CD4-positive, alpha-beta T cell treated with Interferon alpha-2 for 1 hour (primary cell): ENCODE results near the gene ZNF774.
A peak's percentile ranks its signal among the peaks of the same experiment; 100 is the strongest.
"Not testable (repeated sequence)": the region's sequence is repeated elsewhere in the genome, so short reads cannot be mapped to it uniquely, and the experiment has no call there.

Experiments used
- DNase-seq, 2 donors: peaks; one replicate each; pipeline ENCODE4 v3.0.0-alpha.2; 2020 to 2022

ZNF774 gene

GRCh38 chr15:90393040-90393439 lies 41.0 kb downstream of the ZNF774 start:
- no peak for DNase-seq

- no peak for DNase-seq
Observed at GRCh38 chr15:90394074-90394473, 42.0 kb downstream of the ZNF774 start.

- DNase-seq, result no peak
Observed at GRCh38 chr15:90394748-90395442, 42.8 kb downstream of the ZNF774 start.

GRCh38 chr15:90396321-90396720 lies 44.2 kb downstream of the ZNF774 start:
- DNase-seq, result no peak

DNA sequence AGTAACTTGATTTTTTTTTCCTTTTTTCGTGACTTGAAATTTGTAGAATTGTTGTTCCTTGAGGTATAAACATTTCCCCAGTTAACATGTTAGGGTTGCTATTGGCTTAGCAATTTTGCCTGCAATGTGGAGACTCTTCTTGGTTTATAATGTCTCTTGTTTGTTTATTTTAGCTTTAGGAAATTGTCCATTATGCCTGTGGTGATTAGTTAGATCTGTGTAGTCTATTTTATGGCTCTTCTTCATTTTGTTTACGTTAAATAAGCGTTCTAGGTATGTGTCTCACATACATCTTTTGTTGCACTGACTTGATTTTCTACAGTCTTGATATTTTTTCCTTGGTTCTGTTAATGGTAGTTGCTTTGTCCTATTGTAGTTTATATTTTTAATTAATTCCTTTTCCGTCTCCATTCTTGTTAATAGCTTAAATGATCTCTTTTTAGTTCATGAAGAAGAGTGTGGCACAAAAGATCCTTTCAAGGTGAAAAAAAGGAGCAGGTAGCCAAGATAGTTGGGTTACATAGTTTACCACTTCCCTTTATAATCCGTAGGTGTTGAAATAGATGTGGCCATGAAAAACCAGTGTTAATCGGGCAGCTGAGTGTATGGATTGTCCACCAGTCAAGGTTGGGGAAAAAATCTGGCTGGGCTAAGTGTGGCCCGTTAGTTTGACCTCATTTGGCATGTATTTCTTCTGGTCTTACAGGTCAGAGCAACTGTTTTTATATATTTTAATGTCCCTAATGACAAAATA lies 48.1 kb downstream of the ZNF774 start:
- peak in 1 of 2 donors; percentile 51 for DNase-seq

GRCh38 chr15:90400759-90401314 lies 48.8 kb downstream of the ZNF774 start:
- peak; percentile 85 to 91 for DNase-seq

DNA sequence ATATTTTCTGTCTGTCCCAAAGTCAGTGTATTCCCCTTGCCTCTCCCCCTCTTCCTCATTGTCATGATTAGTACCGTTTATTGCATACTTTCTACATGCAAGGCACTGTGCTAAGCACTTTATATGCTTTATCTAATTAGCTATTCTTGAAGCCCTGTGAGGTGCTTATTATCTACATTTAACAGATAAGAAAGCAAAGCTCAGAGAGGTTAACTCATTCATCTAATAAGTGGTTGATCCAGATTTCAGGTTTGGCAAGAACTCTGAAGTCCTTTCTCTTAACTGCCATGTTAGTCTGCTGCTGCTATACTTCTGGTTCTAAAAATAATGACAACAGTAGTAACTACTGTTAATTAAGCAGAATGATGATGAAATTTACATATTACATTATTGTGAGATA lies 49.4 kb downstream of the ZNF774 start:
- no peak for DNase-seq

DNA sequence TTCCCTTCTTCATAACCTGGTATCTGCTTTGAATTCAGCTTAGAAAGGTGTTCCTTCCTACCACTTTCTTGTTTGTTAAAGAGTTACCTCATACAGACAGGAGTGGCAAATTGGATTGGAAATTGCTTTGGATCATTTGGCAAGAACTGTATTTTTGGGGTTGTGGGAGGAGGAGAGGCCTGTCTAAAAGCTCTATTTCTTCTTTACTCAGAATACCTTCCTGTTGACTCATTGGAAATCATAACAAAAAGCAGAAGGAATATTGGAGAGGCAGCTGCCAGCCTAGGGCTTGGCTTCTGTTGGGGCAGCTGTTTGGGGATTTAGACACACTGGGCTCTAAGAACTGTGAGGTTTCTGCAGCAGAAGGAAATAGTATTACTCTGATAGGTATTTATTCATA lies 50.1 kb downstream of the ZNF774 start:
- DNase-seq, result peak in 1 of 2 donors; percentile 20

GRCh38 chr15:90402767-90403166 lies 50.7 kb downstream of the ZNF774 start:
- DNase-seq, result no peak

GRCh38 chr15:90405055-90405607 lies 53.0 kb downstream of the ZNF774 start:
- DNase-seq, result no peak

DNA sequence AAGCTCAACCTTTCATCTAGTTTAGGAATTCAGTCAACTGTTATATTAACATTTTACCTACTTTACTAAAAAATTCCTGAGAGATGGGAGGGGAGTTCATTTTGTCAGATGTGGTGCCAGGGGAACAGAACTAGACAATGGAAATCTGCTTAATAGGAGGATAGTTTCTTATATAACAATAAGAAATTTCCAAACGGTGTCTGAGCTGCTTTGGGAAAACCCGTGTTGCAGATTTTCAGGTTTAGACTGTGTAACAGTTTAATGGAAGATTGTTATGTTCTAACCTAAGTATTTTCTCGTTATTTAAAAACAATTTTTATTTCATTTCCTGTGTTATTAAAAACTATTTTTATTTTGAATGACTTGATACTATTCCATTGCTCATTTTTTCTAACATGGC lies 55.3 kb downstream of the ZNF774 start:
- no peak for DNase-seq

GRCh38 chr15:90407871-90408317 lies 55.8 kb downstream of the ZNF774 start:
- DNase-seq, result peak; percentile 24 to 71

GRCh38 chr15:90408657-90409056 lies 56.6 kb downstream of the ZNF774 start:
- DNase-seq, result no peak

DNA sequence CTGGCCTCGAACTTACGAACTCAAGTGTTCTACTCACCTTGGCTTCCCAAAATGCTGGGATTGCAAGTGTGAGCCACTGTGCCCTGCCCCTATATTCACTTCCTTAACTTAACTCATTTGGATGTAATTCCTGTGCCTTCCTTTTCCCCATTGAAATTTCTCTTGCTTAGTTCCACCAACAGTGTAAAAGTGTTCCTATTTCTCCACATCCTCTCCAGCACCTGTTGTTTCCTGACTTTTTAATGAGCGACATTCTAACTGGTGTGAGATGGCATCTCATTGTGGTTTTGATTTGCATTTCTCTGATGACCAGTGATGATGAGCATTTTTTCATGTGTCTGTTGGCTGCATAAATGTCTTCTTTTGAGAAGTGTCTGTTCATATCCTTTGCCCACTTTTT lies 57.5 kb downstream of the ZNF774 start:
- DNase-seq, result not testable (repeated sequence)

DNA sequence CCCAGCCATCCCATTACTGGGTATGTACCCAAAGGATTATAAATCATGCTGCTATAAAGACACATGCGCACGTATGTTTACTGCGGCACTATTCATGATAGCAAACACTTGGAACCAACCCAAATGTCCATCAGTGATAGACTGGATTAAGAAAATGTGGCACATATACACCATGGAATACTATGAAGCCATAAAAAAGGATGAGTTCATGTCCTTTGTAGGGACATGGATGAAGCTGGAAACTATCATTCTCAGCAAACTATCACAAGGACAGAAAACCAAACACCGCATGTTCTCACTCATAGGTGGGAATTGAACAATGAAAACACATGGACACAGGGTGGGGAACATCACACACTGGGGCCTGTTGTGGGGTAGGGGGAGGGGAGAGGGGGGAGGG lies 58.2 kb downstream of the ZNF774 start:
- not testable (repeated sequence) for DNase-seq

- DNase-seq, result no peak
Observed at GRCh38 chr15:90411176-90411575, 59.1 kb downstream of the ZNF774 start.
